CD14-positive monocyte (primary cell): ENCODE data around the gene SKIC3. TPM values are rescaled to one million over a fixed set of nuclear protein-coding genes. Genes with fewer than 3 reads are reported as not detected.

Source experiments
- DNase-seq, 3 donors: peaks; one replicate each; pipeline ENCODE4 v3.0.0-alpha.2; 2011 to 2022
- H2AFZ ChIP-seq: 2 replicates; pipeline ENCODE4 v1.6.0; 2012; ENCODE audit warnings: mild to moderate bottlenecking, low read depth, low read length, inconsistent platforms; ENCODE audit not compliant: insufficient read depth, poor library complexity, severe bottlenecking
- H3K27ac ChIP-seq, 2 donors: 1 replicate in 1 of 2; 2 replicates in 1 of 2; pipeline ENCODE4 v1.5.1; 2012 to 2013; ENCODE audit warnings: low read length in 2 of 2, control low read depth in 1 of 2, inconsistent platforms in 1 of 2, low read depth in 1 of 2, mild to moderate bottlenecking in 1 of 2
- H3K27me3 ChIP-seq, 2 donors: one replicate each; pipeline versions ENCODE4 v1.6.0 to v1.6.1; 2011 to 2013; ENCODE audit warnings: low read length in 2 of 2; ENCODE audit not compliant: control insufficient read depth in 2 of 2, insufficient read depth in 2 of 2
- H3K36me3 ChIP-seq, 2 donors: replicated peaks in 1 of 2; 1 replicate in 1 of 2; 2 replicates in 1 of 2; pipeline versions ENCODE4 v1.5.1 to v1.6.1; 2012 to 2013; ENCODE audit warnings: low read length in 2 of 2, control low read depth in 1 of 2, inconsistent platforms in 1 of 2, mild to moderate bottlenecking in 1 of 2; ENCODE audit not compliant: insufficient read depth in 2 of 2, control insufficient read depth in 1 of 2
- H3K4me1 ChIP-seq, 2 donors: 1 replicate in 1 of 2; 2 replicates in 1 of 2; pipeline versions ENCODE4 v1.5.1 to v1.6.1; 2012 to 2013; ENCODE audit warnings: low read length in 2 of 2, control low read depth in 1 of 2, inconsistent platforms in 1 of 2, mild to moderate bottlenecking in 1 of 2, moderate library complexity in 1 of 2; ENCODE audit not compliant: insufficient read depth in 2 of 2, control insufficient read depth in 1 of 2
- H3K4me2 ChIP-seq: replicated peaks from 2 replicates; pipeline ENCODE3; 2012; ENCODE audit warnings: low read length, moderate library complexity, mild to moderate bottlenecking; ENCODE audit not compliant: poor library complexity, severe bottlenecking; ENCODE audit errors: extremely low read depth
- H3K4me3 ChIP-seq, 3 experiments: fragments of 200-600 bp in 1 of 3; sonication (generic) in 1 of 3; replicated peaks in 1 of 3; 1 replicate in 2 of 3; 2 replicates in 1 of 3; pipeline ENCODE4 v1.5.1; 2011 to 2013; ENCODE audit warnings: low read length in 3 of 3, mild to moderate bottlenecking in 3 of 3, control low read depth in 2 of 3, low read depth in 2 of 3, inconsistent platforms in 1 of 3, moderate library complexity in 1 of 3
- H3K79me2 ChIP-seq: 2 replicates; pipeline ENCODE4 v1.6.0; 2012; ENCODE audit warnings: mild to moderate bottlenecking, control low read depth, inconsistent platforms, low read length, moderate library complexity; ENCODE audit not compliant: insufficient read depth
- H3K9ac ChIP-seq: 2 replicates; pipeline ENCODE4 v1.6.0; 2017; ENCODE audit warnings: low read length, mild to moderate bottlenecking; ENCODE audit not compliant: insufficient read depth, poor library complexity, severe bottlenecking
- H3K9me3 ChIP-seq, 2 donors: replicated peaks in 1 of 2; 1 replicate in 1 of 2; 2 replicates in 1 of 2; pipeline versions ENCODE4 v1.5.1 to v1.6.1; 2012 to 2013; ENCODE audit warnings: low read length in 2 of 2, control low read depth in 1 of 2; ENCODE audit not compliant: control insufficient read depth in 1 of 2, insufficient read depth in 1 of 2
- H4K20me1 ChIP-seq: 2 replicates; pipeline ENCODE4 v1.6.0; 2012; ENCODE audit warnings: mild to moderate bottlenecking, low read length, control low read depth, moderate library complexity; ENCODE audit not compliant: insufficient read depth
- H3K27ac Mint-ChIP-seq, 7 donors: one replicate each; pipeline ENCODE4 v1.8.0; 2020; ENCODE audit warnings: mild to moderate bottlenecking in 7 of 7, mixed read lengths in 7 of 7, moderate library complexity in 6 of 7, inconsistent platforms in 2 of 7
- H3K27me3 Mint-ChIP-seq, 3 donors: one replicate each; pipeline ENCODE4 v1.8.0; 2021 to 2022; ENCODE audit warnings: low read depth in 3 of 3, mild to moderate bottlenecking in 3 of 3, mixed read lengths in 3 of 3, moderate library complexity in 3 of 3, inconsistent platforms in 1 of 3
- H3K36me3 Mint-ChIP-seq, 2 donors: one replicate each; pipeline ENCODE4 v1.8.0; 2020; ENCODE audit warnings: mixed read lengths in 2 of 2, inconsistent platforms in 1 of 2, mild to moderate bottlenecking in 1 of 2
- H3K4me1 Mint-ChIP-seq: one replicate; pipeline ENCODE4 v1.8.0; 2020; ENCODE audit warnings: mild to moderate bottlenecking, mixed read lengths
- H3K4me3 Mint-ChIP-seq, 2 donors: one replicate each; pipeline ENCODE4 v1.8.0; 2020; ENCODE audit warnings: mild to moderate bottlenecking in 2 of 2, mixed read lengths in 2 of 2, moderate library complexity in 1 of 2
- H3K9me3 Mint-ChIP-seq, 7 donors: one replicate each; pipeline ENCODE4 v1.8.0; 2020 to 2022; ENCODE audit warnings: mixed read lengths in 7 of 7, mild to moderate bottlenecking in 6 of 7, moderate library complexity in 6 of 7, inconsistent platforms in 2 of 7
- whole genome bisulfite sequencing: methylation state at CpG from one replicate; pipeline ENCODE4 v1.1.5; 2013; ENCODE audit warnings: missing lambda C conversion rate; ENCODE audit not compliant: insufficient coverage; 5-methylcytosine and 5-hydroxymethylcytosine counted together
- intact Hi-C, 2 donors: fragments of 100-400 bp; cut with micrococcal nuclease; formaldehyde crosslinking; loops; one replicate each; pipeline versions ENCODE4 v1.15.0 to v1.15.1; 2023
- polyA plus RNA-seq, 3 donors: library from polyadenylated mRNA; depleted of rRNA in 1 of 3; unstranded in 2 of 3; stranded (reverse) in 1 of 3; fragments of 300-500 nt in 2 of 3; fragments of >200 nt in 1 of 3; fragmentation: Illumina TruSeq in 2 of 3; gene quantifications; 1 replicate in 2 of 3; 2 replicates in 1 of 3; pipeline ENCODE4 v1.2.3, GENCODE V29; 2012 to 2021
- TF ChIP-seq, protein P1 (sequence below): fragments of 200-600 bp; IDR thresholded peaks from one replicate; pipeline ENCODE4 v1.8.0; 2022; ENCODE audit warnings: antibody characterized with exemption, mild to moderate bottlenecking

SKIC3 gene
- polyA plus RNA-seq, 3 donors = 13.7 to 24.6 (median 17.6) TPM

DNA sequence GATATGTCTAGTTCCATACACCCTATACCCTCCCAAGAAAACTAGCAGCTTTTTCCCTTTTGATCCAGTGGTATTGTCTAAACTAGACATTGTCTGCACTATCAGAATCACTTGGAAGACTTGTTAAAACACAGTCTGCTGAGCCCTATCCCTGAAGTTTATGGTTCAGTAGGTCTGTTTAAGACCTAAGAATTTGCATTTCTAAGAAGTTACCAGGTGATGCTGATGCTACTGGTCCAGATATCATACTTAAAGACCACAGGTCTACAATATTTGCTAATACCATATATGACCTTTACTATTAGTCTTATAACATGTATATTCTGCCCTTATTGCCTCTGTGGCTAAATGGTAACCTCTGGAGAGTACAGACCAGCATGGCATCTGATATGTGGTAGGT is 23.3 kb downstream of the SKIC3 start:
- Histone ChIP-seq H4K20me1 (no peaks in the 10 kb centered on the region), H3K4me2 (no peak overlapping the region), H3K27ac (no peak overlapping the region), H3K9ac (no peak overlapping the region), H3K4me1 (no peaks in the 10 kb centered on the region), H3K4me3 (no peak overlapping the region), H3K9me3 (no peaks in the 10 kb centered on the region), H3K79me2 (no peaks in the 10 kb centered on the region), H3K36me3 (peaks cover 66 to 98% of the 10 kb centered on the region in 2 donors), H3K27me3 (no peaks in the 10 kb centered on the region), H2AFZ (no peak overlapping the region)
- TF ChIP-seq, protein P1, sequence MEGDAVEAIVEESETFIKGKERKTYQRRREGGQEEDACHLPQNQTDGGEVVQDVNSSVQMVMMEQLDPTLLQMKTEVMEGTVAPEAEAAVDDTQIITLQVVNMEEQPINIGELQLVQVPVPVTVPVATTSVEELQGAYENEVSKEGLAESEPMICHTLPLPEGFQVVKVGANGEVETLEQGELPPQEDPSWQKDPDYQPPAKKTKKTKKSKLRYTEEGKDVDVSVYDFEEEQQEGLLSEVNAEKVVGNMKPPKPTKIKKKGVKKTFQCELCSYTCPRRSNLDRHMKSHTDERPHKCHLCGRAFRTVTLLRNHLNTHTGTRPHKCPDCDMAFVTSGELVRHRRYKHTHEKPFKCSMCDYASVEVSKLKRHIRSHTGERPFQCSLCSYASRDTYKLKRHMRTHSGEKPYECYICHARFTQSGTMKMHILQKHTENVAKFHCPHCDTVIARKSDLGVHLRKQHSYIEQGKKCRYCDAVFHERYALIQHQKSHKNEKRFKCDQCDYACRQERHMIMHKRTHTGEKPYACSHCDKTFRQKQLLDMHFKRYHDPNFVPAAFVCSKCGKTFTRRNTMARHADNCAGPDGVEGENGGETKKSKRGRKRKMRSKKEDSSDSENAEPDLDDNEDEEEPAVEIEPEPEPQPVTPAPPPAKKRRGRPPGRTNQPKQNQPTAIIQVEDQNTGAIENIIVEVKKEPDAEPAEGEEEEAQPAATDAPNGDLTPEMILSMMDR = no peak
- Mint-ChIP-seq H3K27me3 (no peaks in the 10 kb centered on the region), H3K9me3 (no peaks in the 10 kb centered on the region), H3K36me3 (peaks cover 74 to 91% of the 10 kb centered on the region in 2 donors), H3K4me1 (no peaks in the 10 kb centered on the region), H3K27ac (no peak overlapping the region), H3K4me3 (no peak overlapping the region)
- DNase-seq = no peak
- intact Hi-C loops = no loop called here

DNA sequence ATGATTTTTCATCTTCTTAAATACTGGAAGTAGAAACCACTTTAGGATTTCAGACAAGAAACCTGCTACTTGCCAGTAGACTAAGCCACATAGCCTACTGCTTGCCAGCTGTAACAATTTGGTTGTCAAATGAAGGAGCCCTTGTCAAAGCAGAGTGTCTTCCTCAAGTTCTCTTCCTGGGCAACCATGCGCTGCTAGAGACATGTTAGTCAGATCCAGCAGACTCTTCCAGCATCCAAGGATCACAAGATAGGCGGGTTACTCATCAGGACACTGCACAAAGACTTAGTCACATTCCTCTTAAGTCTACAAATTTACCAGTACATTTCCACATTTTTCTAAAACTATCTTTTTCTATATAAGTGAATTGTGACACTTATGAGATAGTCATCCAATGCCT is 24.4 kb downstream of the SKIC3 start:
- H3K36me3 Mint-ChIP-seq = peaks cover 73 to 91% of the 10 kb centered on the region in 2 donors

More for the DNA sequence above, 24.4 kb downstream of the SKIC3 start:
- H3K4me3 Mint-ChIP-seq = no peak overlapping the region
- peak overlapping the region in 1 of 7 donors; percentile 33 for H3K27ac Mint-ChIP-seq
- H3K27me3 Mint-ChIP-seq = no peaks in the 10 kb centered on the region
- H3K4me1 ChIP-seq = no peaks in the 10 kb centered on the region
- no peak overlapping the region for H3K27ac ChIP-seq
- no peaks in the 10 kb centered on the region for H3K4me1 Mint-ChIP-seq
- intact Hi-C loops = no loop called here
- 100% methylated on average over 2 of the region's 2 CpGs for WGBS
- no peaks in the 10 kb centered on the region for H3K79me2 ChIP-seq
- no peak overlapping the region for H3K9ac ChIP-seq
- H3K4me2 ChIP-seq = no peak overlapping the region
- TF ChIP-seq, protein P1 = no peak
- no peak for DNase-seq
- no peaks in the 10 kb centered on the region for H3K9me3 ChIP-seq
- no peak overlapping the region for H3K4me3 ChIP-seq
- peaks cover 60 to 96% of the 10 kb centered on the region in 2 donors for H3K36me3 ChIP-seq
- H3K9me3 Mint-ChIP-seq = no peaks in the 10 kb centered on the region
- no peaks in the 10 kb centered on the region for H3K27me3 ChIP-seq
- H4K20me1 ChIP-seq = no peaks in the 10 kb centered on the region
- no peak overlapping the region for H2AFZ ChIP-seq
